Measurements from ENCODE around the gene CALB2. TPM values are rescaled to one million over a fixed set of nuclear protein-coding genes. Genes with fewer than 3 reads are reported as not detected.

CALB2 gene
- polyA plus RNA-seq, 1 donor from 2014 or later: 1.1 TPM

- Histone ChIP-seq H3K4me2 (ENCODE audit: low read length) (no peak overlapping the region), H3K9me2 (ENCODE audit: insufficient read depth, low read length) (no peaks in the 10 kb centered on the region), H3K36me3 (ENCODE audit: insufficient read depth, low read length) (no peaks in the 10 kb centered on the region), H3K79me2 (replicated peaks; ENCODE audit: insufficient read depth, low read length) (no peaks in the 10 kb centered on the region), H4K20me1 (ENCODE audit: insufficient read depth) (no peaks in the 10 kb centered on the region), H2AFZ (ENCODE audit: low read depth, low read length) (no peak overlapping the region), H3K27ac (ENCODE audit: low read length) (no peak overlapping the region), H3K9ac (ENCODE audit: low read length) (no peak overlapping the region), H3K9me3 (ENCODE audit: low read length) (no peaks in the 10 kb centered on the region), H3F3A (ENCODE audit: insufficient read depth, low read length, poor library complexity, severe bottlenecking) (no peaks in the 10 kb centered on the region), H3K27me3 (ENCODE audit: insufficient read depth, low read depth, low read length) (no peaks in the 10 kb centered on the region), H3K4me3 (ENCODE audit: low read length) (no peak overlapping the region)
- TF ChIP-seq EZH2 (IDR thresholded peaks at IDR 0.05; ENCODE audit: borderline replicate concordance, insufficient read depth, low read length, poor library complexity, severe bottlenecking) (no peak), RAD21 (conservative IDR thresholded peaks at IDR 0.05) (no peak), POLR2AphosphoS5 (IDR thresholded peaks at IDR 0.05) (no peak), REST (IDR thresholded peaks at IDR 0.05; ENCODE audit: borderline replicate concordance) (no peak), SMC3 (conservative IDR thresholded peaks at IDR 0.05; ENCODE audit: poor library complexity) (no peak), MXI1 (conservative IDR thresholded peaks at IDR 0.05; ENCODE audit: poor library complexity, severe bottlenecking) (no peak), TAF1 (IDR thresholded peaks at IDR 0.05; ENCODE audit: low read depth) (no peak)
Measured at GRCh38 chr16:71369494-71369893, 11.0 kb downstream of the CALB2 start.

- no peak for TF ChIP-seq EP300 (conservative IDR thresholded peaks at IDR 0.05; ENCODE audit: poor library complexity, severe bottlenecking)
- no peak for TF ChIP-seq SMC3 (conservative IDR thresholded peaks at IDR 0.05; ENCODE audit: poor library complexity)
- no peak for TF ChIP-seq POLR2AphosphoS5 (IDR thresholded peaks at IDR 0.05)
- no peak for TF ChIP-seq REST (IDR thresholded peaks at IDR 0.05; ENCODE audit: borderline replicate concordance)
- no peak for TF ChIP-seq MXI1 (conservative IDR thresholded peaks at IDR 0.05; ENCODE audit: poor library complexity, severe bottlenecking)
- no peak for TF ChIP-seq RAD21 (conservative IDR thresholded peaks at IDR 0.05)
- TF ChIP-seq EZH2 (IDR thresholded peaks at IDR 0.05; ENCODE audit: borderline replicate concordance, insufficient read depth, low read length, poor library complexity, severe bottlenecking): no peak
- no peak for TF ChIP-seq CTCF (IDR thresholded peaks at IDR 0.05; ENCODE audit: poor library complexity, severe bottlenecking)
- TF ChIP-seq TAF1 (IDR thresholded peaks at IDR 0.05; ENCODE audit: low read depth): no peak
- Histone ChIP-seq H3K4me2 (ENCODE audit: low read length) (no peak overlapping the region), H3F3A (ENCODE audit: insufficient read depth, low read length, poor library complexity, severe bottlenecking) (no peaks in the 10 kb centered on the region), H4K20me1 (ENCODE audit: insufficient read depth) (no peaks in the 10 kb centered on the region), H3K4me3 (ENCODE audit: low read length) (no peak overlapping the region), H3K9me3 (ENCODE audit: low read length) (no peaks in the 10 kb centered on the region), H3K79me2 (replicated peaks; ENCODE audit: insufficient read depth, low read length) (no peaks in the 10 kb centered on the region), H3K27ac (ENCODE audit: low read length) (no peak overlapping the region), H3K9ac (ENCODE audit: low read length) (no peak overlapping the region), H3K27me3 (ENCODE audit: insufficient read depth, low read depth, low read length) (no peaks in the 10 kb centered on the region), H3K9me2 (ENCODE audit: insufficient read depth, low read length) (no peaks in the 10 kb centered on the region), H3K36me3 (ENCODE audit: insufficient read depth, low read length) (no peaks in the 10 kb centered on the region), H2AFZ (ENCODE audit: low read depth, low read length) (no peak overlapping the region)
Measured at GRCh38 chr16:71371237-71371636, 12.7 kb downstream of the CALB2 start.

Measured in neural cell (in vitro differentiated cells).